ENCODE results near the gene KIF1B.
"Not testable (repeated sequence)": the region's sequence is repeated elsewhere in the genome, so short reads cannot be mapped to it uniquely, and the experiment has no call there.

- TF ChIP-seq ZNF274 (IDR thresholded peaks at IDR 0.05; ENCODE audit: insufficient read depth, insufficient read length); TARDBP (IDR thresholded peaks at IDR 0.05; ENCODE audit: borderline replicate concordance); POLR2A (IDR thresholded peaks at IDR 0.05; ENCODE audit: low read depth, low read length); NBN (IDR thresholded peaks at IDR 0.05); TAF1 (IDR thresholded peaks at IDR 0.05; ENCODE audit: borderline replicate concordance, low read depth, low read length); SRF (IDR thresholded peaks at IDR 0.05; ENCODE audit: low read depth in 2 of 2, low read length in 2 of 2); KLF5 (IDR thresholded peaks at IDR 0.05; ENCODE audit: partially characterized antibody); GATAD2B (conservative IDR thresholded peaks at IDR 0.05; ENCODE audit: low read depth): not testable (repeated sequence)
- TF ChIP-seq, protein P1, sequence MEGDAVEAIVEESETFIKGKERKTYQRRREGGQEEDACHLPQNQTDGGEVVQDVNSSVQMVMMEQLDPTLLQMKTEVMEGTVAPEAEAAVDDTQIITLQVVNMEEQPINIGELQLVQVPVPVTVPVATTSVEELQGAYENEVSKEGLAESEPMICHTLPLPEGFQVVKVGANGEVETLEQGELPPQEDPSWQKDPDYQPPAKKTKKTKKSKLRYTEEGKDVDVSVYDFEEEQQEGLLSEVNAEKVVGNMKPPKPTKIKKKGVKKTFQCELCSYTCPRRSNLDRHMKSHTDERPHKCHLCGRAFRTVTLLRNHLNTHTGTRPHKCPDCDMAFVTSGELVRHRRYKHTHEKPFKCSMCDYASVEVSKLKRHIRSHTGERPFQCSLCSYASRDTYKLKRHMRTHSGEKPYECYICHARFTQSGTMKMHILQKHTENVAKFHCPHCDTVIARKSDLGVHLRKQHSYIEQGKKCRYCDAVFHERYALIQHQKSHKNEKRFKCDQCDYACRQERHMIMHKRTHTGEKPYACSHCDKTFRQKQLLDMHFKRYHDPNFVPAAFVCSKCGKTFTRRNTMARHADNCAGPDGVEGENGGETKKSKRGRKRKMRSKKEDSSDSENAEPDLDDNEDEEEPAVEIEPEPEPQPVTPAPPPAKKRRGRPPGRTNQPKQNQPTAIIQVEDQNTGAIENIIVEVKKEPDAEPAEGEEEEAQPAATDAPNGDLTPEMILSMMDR (IDR thresholded peaks at IDR 0.05 in 2 of 3, conservative IDR thresholded peaks at IDR 0.05 in 1 of 3; ENCODE audit: control insufficient read depth in 2 of 3, extremely low read depth in 1 of 3, insufficient read depth in 1 of 3, low read depth in 3 of 3, low read length in 3 of 3) = not testable (repeated sequence)
- TF ChIP-seq, protein P2, sequence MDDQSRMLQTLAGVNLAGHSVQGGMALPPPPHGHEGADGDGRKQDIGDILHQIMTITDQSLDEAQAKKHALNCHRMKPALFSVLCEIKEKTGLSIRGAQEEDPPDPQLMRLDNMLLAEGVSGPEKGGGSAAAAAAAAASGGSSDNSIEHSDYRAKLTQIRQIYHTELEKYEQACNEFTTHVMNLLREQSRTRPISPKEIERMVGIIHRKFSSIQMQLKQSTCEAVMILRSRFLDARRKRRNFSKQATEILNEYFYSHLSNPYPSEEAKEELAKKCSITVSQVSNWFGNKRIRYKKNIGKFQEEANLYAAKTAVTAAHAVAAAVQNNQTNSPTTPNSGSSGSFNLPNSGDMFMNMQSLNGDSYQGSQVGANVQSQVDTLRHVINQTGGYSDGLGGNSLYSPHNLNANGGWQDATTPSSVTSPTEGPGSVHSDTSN (IDR thresholded peaks at IDR 0.05; ENCODE audit: insufficient replicate concordance, low read depth, low read length) = not testable (repeated sequence)
- TF ChIP-seq, protein P3, sequence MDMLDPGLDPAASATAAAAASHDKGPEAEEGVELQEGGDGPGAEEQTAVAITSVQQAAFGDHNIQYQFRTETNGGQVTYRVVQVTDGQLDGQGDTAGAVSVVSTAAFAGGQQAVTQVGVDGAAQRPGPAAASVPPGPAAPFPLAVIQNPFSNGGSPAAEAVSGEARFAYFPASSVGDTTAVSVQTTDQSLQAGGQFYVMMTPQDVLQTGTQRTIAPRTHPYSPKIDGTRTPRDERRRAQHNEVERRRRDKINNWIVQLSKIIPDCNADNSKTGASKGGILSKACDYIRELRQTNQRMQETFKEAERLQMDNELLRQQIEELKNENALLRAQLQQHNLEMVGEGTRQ (IDR thresholded peaks at IDR 0.05; ENCODE audit: borderline replicate concordance, low read depth, low read length) = not testable (repeated sequence)
Observed at GRCh38 chr1:10220657-10221056, 10.3 kb downstream of the KIF1B start.
